Left forelimb (tissue), 1 donor: ENCODE results near the gene MRPS15.

ENCODE experiments used
- DNase-seq: peaks from one replicate; pipeline ENCODE4 v3.0.0-alpha.2; 2018; ENCODE audit warnings: low spot score

The MRPS15 gene

GRCh38 chr1:36457691-36458090 lies 6.5 kb downstream of the MRPS15 start:
- no peak for DNase-seq

- no peak for DNase-seq
Measured at GRCh38 chr1:36456391-36456928, 7.7 kb downstream of the MRPS15 start.

- DNase-seq, result no peak
Measured at GRCh38 chr1:36455386-36455785, 8.8 kb downstream of the MRPS15 start.

GRCh38 chr1:36453600-36454388 lies 10.4 kb downstream of the MRPS15 start:
- DNase-seq, result no peak

GRCh38 chr1:36453051-36453450 lies 11.1 kb downstream of the MRPS15 start:
- no peak for DNase-seq

- no peak for DNase-seq
Measured at GRCh38 chr1:36450919-36451305, 13.3 kb downstream of the MRPS15 start.

GRCh38 chr1:36450270-36450918 lies 13.8 kb downstream of the MRPS15 start, which contains the start of gene OSCP1:
TSS of gene OSCP1 (minus strand) at chr1:36450451. CDS start at chr1:36450369, 82 bp downstream.
- DNase-seq, result peak; percentile 98

GRCh38 chr1:36448530-36449056 lies 15.6 kb downstream of the MRPS15 start:
- DNase-seq, result no peak

- DNase-seq, result no peak
Measured at GRCh38 chr1:36447450-36447849, 16.7 kb downstream of the MRPS15 start.

- no peak for DNase-seq
Measured at GRCh38 chr1:36446746-36447145, 17.4 kb downstream of the MRPS15 start.

- no peak for DNase-seq
Measured at GRCh38 chr1:36446271-36446670, 17.9 kb downstream of the MRPS15 start.

- DNase-seq, result no peak
Measured at GRCh38 chr1:36443297-36443696, 20.9 kb downstream of the MRPS15 start.

- DNase-seq, result no peak
Measured at GRCh38 chr1:36442337-36442736, 21.8 kb downstream of the MRPS15 start.

GRCh38 chr1:36440646-36441045 lies 23.5 kb downstream of the MRPS15 start:
- DNase-seq, result no peak

GRCh38 chr1:36440044-36440443 lies 24.1 kb downstream of the MRPS15 start:
- no peak for DNase-seq

- no peak for DNase-seq
Measured at GRCh38 chr1:36438715-36439114, 25.5 kb downstream of the MRPS15 start.

- DNase-seq, result no peak
Measured at GRCh38 chr1:36436821-36437220, 27.4 kb downstream of the MRPS15 start.

GRCh38 chr1:36433102-36433501 lies 31.1 kb downstream of the MRPS15 start:
- DNase-seq, result no peak

- no peak for DNase-seq
Measured at GRCh38 chr1:36432616-36433015, 31.6 kb downstream of the MRPS15 start.

- no peak for DNase-seq
Measured at GRCh38 chr1:36425791-36426190, 38.4 kb downstream of the MRPS15 start.

GRCh38 chr1:36421649-36422048 lies 42.5 kb downstream of the MRPS15 start:
- DNase-seq, result no peak

- peak; percentile 91 for DNase-seq
Measured at GRCh38 chr1:36420836-36421317, 43.3 kb downstream of the MRPS15 start.

GRCh38 chr1:36420409-36420808 lies 43.8 kb downstream of the MRPS15 start:
- DNase-seq, result no peak
